Trophoblast cell (in vitro differentiated cells and primary cell): ENCODE results near the gene RPL29.

ENCODE experiments used
- DNase-seq, 2 donors: peaks; one replicate each; pipeline ENCODE4 v3.0.0-alpha.2; 2016
- H2AFZ ChIP-seq: 2 replicates; pipeline ENCODE4 v1.6.1; 2013; ENCODE audit warnings: low read length, moderate library complexity, mild to moderate bottlenecking; ENCODE audit not compliant: insufficient read depth, poor library complexity
- H2AK5ac ChIP-seq: 2 replicates; pipeline ENCODE4 v1.6.1; 2013; ENCODE audit warnings: mild to moderate bottlenecking, low read length
- H2BK120ac ChIP-seq: 2 replicates; pipeline ENCODE4 v1.6.1; 2013; ENCODE audit warnings: low read length, mild to moderate bottlenecking, moderate library complexity; ENCODE audit not compliant: insufficient read depth, poor library complexity
- H2BK12ac ChIP-seq: 2 replicates; pipeline ENCODE4 v1.6.1; 2013; ENCODE audit warnings: mild to moderate bottlenecking, low read length, moderate library complexity
- H2BK5ac ChIP-seq: 2 replicates; pipeline ENCODE4 v1.6.1; 2013; ENCODE audit warnings: low read length, low read depth, moderate library complexity, mild to moderate bottlenecking; ENCODE audit not compliant: poor library complexity
- H3K14ac ChIP-seq: 2 replicates; pipeline ENCODE4 v1.6.1; 2013; ENCODE audit warnings: mild to moderate bottlenecking, low read length
- H3K18ac ChIP-seq: 2 replicates; pipeline ENCODE4 v1.6.1; 2013; ENCODE audit warnings: mild to moderate bottlenecking, low read length
- H3K23ac ChIP-seq: 2 replicates; pipeline ENCODE4 v1.6.1; 2013; ENCODE audit warnings: low read length
- H3K27ac ChIP-seq: 2 replicates; pipeline ENCODE4 v1.5.1; 2013; ENCODE audit warnings: low read depth, mild to moderate bottlenecking, inconsistent platforms, low read length, moderate library complexity
- H3K27me3 ChIP-seq: 2 replicates; pipeline ENCODE4 v1.6.1; 2013; ENCODE audit warnings: inconsistent platforms, mild to moderate bottlenecking, low read length, moderate library complexity; ENCODE audit not compliant: insufficient read depth
- H3K36me3 ChIP-seq, 2 experiments: 1 replicate in 1 of 2; 2 replicates in 1 of 2; pipeline ENCODE4 v1.6.1; 2013; ENCODE audit warnings: low read length in 2 of 2, mild to moderate bottlenecking in 2 of 2, moderate library complexity in 1 of 2; ENCODE audit not compliant: insufficient read depth in 2 of 2, control insufficient read depth in 1 of 2
- H3K4ac ChIP-seq: 2 replicates; pipeline ENCODE4 v1.6.1; 2013; ENCODE audit warnings: low read depth, mild to moderate bottlenecking, low read length, moderate library complexity
- H3K4me1 ChIP-seq, 2 experiments: 1 replicate in 1 of 2; 2 replicates in 1 of 2; pipeline ENCODE4 v1.6.1; 2013; ENCODE audit warnings: low read length in 2 of 2, mild to moderate bottlenecking in 2 of 2, moderate library complexity in 1 of 2; ENCODE audit not compliant: insufficient read depth in 2 of 2, control insufficient read depth in 1 of 2
- H3K4me2 ChIP-seq: 2 replicates; pipeline ENCODE4 v1.6.1; 2013; ENCODE audit warnings: inconsistent platforms, mild to moderate bottlenecking, low read length, moderate library complexity
- H3K4me3 ChIP-seq: 2 replicates; pipeline ENCODE4 v1.5.1; 2013; ENCODE audit warnings: mild to moderate bottlenecking, low read depth, low read length, inconsistent platforms
- H3K79me1 ChIP-seq: one replicate; pipeline ENCODE4 v1.6.1; 2013; ENCODE audit warnings: low read length
- H3K79me2 ChIP-seq: 2 replicates; pipeline ENCODE4 v1.6.1; 2013; ENCODE audit warnings: low read length, mild to moderate bottlenecking; ENCODE audit not compliant: control insufficient read depth, insufficient read depth, poor library complexity
- H3K9ac ChIP-seq: 2 replicates; pipeline ENCODE4 v1.6.1; 2013; ENCODE audit warnings: mild to moderate bottlenecking, low read length
- H3K9me3 ChIP-seq: 2 replicates; pipeline ENCODE4 v1.6.1; 2013; ENCODE audit warnings: low read depth, mild to moderate bottlenecking, control low read depth, inconsistent platforms, low read length; ENCODE audit not compliant: insufficient read depth
- H4K12ac ChIP-seq: 2 replicates; pipeline ENCODE4 v1.6.1; 2013; ENCODE audit warnings: low read depth, mild to moderate bottlenecking, low read length, moderate library complexity
- H4K8ac ChIP-seq: 2 replicates; pipeline ENCODE4 v1.6.1; 2013; ENCODE audit warnings: low read depth, mild to moderate bottlenecking, low read length, moderate library complexity
- H4K91ac ChIP-seq: one replicate; pipeline ENCODE4 v1.6.1; 2013; ENCODE audit warnings: low read depth, mild to moderate bottlenecking, low read length, moderate library complexity
- WGBS: extraction: QIAGEN DNeasy Blood & Tissue Kit; methylation state at CpG from one replicate; pipeline ENCODE4 v1.1.7; 2013; ENCODE audit warnings: missing lambda C conversion rate; ENCODE audit not compliant: insufficient read length, insufficient coverage; ENCODE audit errors: extremely low coverage; 5-methylcytosine and 5-hydroxymethylcytosine counted together

RPL29 gene

GRCh38 chr3:52010431-52010830, 14.7 kb upstream of the RPL29 start:
- H3K36me3 ChIP-seq = no peaks in the 10 kb centered on the region
- H2BK120ac ChIP-seq = no peak overlapping the region
- H3K4me2 ChIP-seq = no peak overlapping the region
- H3K79me2 ChIP-seq = no peaks in the 10 kb centered on the region
- H3K79me1 ChIP-seq = no peaks in the 10 kb centered on the region
- H2AK5ac ChIP-seq = no peak overlapping the region
- no peak overlapping the region for H3K4ac ChIP-seq
- no peak overlapping the region for H3K4me3 ChIP-seq
- H3K4me1 ChIP-seq = peaks cover 5 to 8% of the 10 kb centered on the region in 2 experiments
- no peak overlapping the region for H3K27ac ChIP-seq
- no peak overlapping the region for H2BK5ac ChIP-seq
- H3K14ac ChIP-seq = no peak overlapping the region
- no peak overlapping the region for H3K23ac ChIP-seq
- no peak overlapping the region for H2BK12ac ChIP-seq
- H3K27me3 ChIP-seq = no peaks in the 10 kb centered on the region
- H4K91ac ChIP-seq = no peak overlapping the region
- H2AFZ ChIP-seq = no peak overlapping the region
- no peak overlapping the region for H3K9ac ChIP-seq
- no peak overlapping the region for H4K8ac ChIP-seq
- no peak overlapping the region for H4K12ac ChIP-seq
- no peak overlapping the region for H3K18ac ChIP-seq
- no peak for DNase-seq
- H3K9me3 ChIP-seq = no peaks in the 10 kb centered on the region

GRCh38 chr3:52007291-52007690, 11.6 kb upstream of the RPL29 start:
- H3K4me2 ChIP-seq = no peak overlapping the region
- no peaks in the 10 kb centered on the region for H3K79me1 ChIP-seq
- H3K9me3 ChIP-seq = no peaks in the 10 kb centered on the region
- H3K79me2 ChIP-seq = no peaks in the 10 kb centered on the region
- H2AK5ac ChIP-seq = no peak overlapping the region
- no peak overlapping the region for H2BK120ac ChIP-seq
- no peak overlapping the region for H2AFZ ChIP-seq
- no peak overlapping the region for H3K4ac ChIP-seq
- no peak for DNase-seq
- no peak overlapping the region for H4K8ac ChIP-seq
- no peak overlapping the region for H3K14ac ChIP-seq
- no peaks in the 10 kb centered on the region for H3K27me3 ChIP-seq
- H2BK12ac ChIP-seq = no peak overlapping the region
- H3K18ac ChIP-seq = no peak overlapping the region
- WGBS = no CpG with 5 or more reads among the region's 4 CpGs
- no peak overlapping the region for H3K27ac ChIP-seq
- H2BK5ac ChIP-seq = no peak overlapping the region
- H3K4me3 ChIP-seq = no peak overlapping the region
- H3K4me1 ChIP-seq = peaks cover 7 to 10% of the 10 kb centered on the region in 2 experiments
- H3K9ac ChIP-seq = no peak overlapping the region
- no peak overlapping the region for H4K12ac ChIP-seq
- H3K36me3 ChIP-seq = no peaks in the 10 kb centered on the region
- no peak overlapping the region for H3K23ac ChIP-seq
- H4K91ac ChIP-seq = no peak overlapping the region

- no CpG with 5 or more reads among the region's 6 CpGs for WGBS
- Histone ChIP-seq H3K36me3 (no peaks in the 10 kb centered on the region), H3K9ac (no peak overlapping the region), H3K79me1 (no peaks in the 10 kb centered on the region), H3K4me1 (peaks cover 7 to 10% of the 10 kb centered on the region in 2 experiments), H3K27ac (no peak overlapping the region), H3K4ac (no peak overlapping the region), H3K79me2 (no peaks in the 10 kb centered on the region), H3K23ac (no peak overlapping the region), H3K14ac (no peak overlapping the region), H3K4me2 (no peak overlapping the region), H2BK5ac (no peak overlapping the region), H3K18ac (no peak overlapping the region), H2AK5ac (no peak overlapping the region), H2BK120ac (no peak overlapping the region), H4K8ac (no peak overlapping the region), H3K4me3 (no peak overlapping the region), H4K91ac (no peak overlapping the region), H2BK12ac (no peak overlapping the region), H4K12ac (no peak overlapping the region), H2AFZ (no peak overlapping the region), H3K27me3 (no peaks in the 10 kb centered on the region), H3K9me3 (no peaks in the 10 kb centered on the region)
- DNase-seq = no peak
Measured at GRCh38 chr3:52006820-52007133, 11.1 kb upstream of the RPL29 start.

- H3K23ac ChIP-seq = no peak overlapping the region
- no peak overlapping the region for H2AK5ac ChIP-seq
- no peak for DNase-seq
- H3K9ac ChIP-seq = no peak overlapping the region
- H3K79me1 ChIP-seq = no peaks in the 10 kb centered on the region
- H4K8ac ChIP-seq = no peak overlapping the region
- H3K27me3 ChIP-seq = no peaks in the 10 kb centered on the region
- H4K91ac ChIP-seq = no peak overlapping the region
- no peak overlapping the region for H2BK5ac ChIP-seq
- no peak overlapping the region for H4K12ac ChIP-seq
- H3K9me3 ChIP-seq = no peaks in the 10 kb centered on the region
- WGBS = no CpG with 5 or more reads among the region's 8 CpGs
- no peaks in the 10 kb centered on the region for H3K36me3 ChIP-seq
- H2BK120ac ChIP-seq = no peak overlapping the region
- H3K4me3 ChIP-seq = no peak overlapping the region
- no peak overlapping the region for H3K27ac ChIP-seq
- no peak overlapping the region for H3K18ac ChIP-seq
- peaks cover 7 to 10% of the 10 kb centered on the region in 2 experiments for H3K4me1 ChIP-seq
- no peak overlapping the region for H3K4ac ChIP-seq
- no peaks in the 10 kb centered on the region for H3K79me2 ChIP-seq
- no peak overlapping the region for H2AFZ ChIP-seq
- H3K4me2 ChIP-seq = peak overlapping the region; percentile 13
- no peak overlapping the region for H2BK12ac ChIP-seq
- H3K14ac ChIP-seq = no peak overlapping the region
Measured at GRCh38 chr3:52006017-52006819, 10.5 kb upstream of the RPL29 start.
